Endothelial cell of coronary artery (primary cell): ENCODE measurements around the gene MAD2L1. TPM values are rescaled to one million over a fixed set of nuclear protein-coding genes. Genes with fewer than 3 reads are reported as not detected.

Experiments
- total RNA-seq: library from RNA; depleted of rRNA; stranded (reverse); fragments of >200 nt; gene quantifications from 2 replicates; pipeline ENCODE4 v1.2.3, GENCODE V29; 2014

MAD2L1 gene
- 11.5 and 25.0 TPM in 2 replicates for total RNA-seq

DNA sequence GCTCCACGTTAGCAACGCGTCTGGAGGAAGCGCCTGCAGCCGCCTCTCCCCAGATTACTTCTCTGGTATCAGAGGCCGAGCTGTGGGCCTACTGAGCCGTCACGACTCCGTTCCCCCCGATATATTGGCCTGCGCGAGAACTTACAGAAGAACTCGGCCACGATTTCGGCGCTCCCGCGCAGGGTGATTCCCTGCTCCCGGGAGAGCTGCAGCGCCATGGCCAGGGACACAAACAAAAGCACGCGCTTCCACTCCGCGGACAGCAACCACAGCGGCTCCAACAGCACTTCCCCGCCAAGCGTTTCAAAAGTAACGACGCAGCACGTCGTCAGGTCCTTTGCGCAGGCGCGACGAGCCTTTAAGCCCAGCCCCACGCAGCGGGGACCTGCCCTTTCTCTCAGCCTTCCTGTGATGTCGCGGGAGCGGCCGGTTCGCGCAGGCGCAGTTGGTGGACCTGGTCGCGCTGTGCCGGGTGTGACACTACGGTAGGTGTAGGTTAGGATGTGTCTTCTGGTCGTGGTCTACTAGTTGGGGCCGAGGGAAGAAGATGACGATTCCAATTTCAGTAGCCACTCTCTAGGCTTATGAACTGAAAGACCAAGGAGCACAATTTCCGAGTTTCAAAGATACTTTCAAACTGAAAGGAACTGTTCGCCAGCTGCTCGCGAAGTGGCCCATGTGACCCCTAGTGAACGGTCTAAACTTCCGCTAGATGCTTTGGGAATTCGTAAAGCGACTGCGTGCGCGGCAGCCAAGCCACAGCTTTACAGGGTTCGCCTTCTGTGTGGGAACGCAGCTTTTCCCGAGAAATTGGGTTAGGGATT is at the start of gene MAD2L1:
Gene MAD2L1 (minus strand): TSS at position 332 of the 824 bp plus-strand sequence. CDS start 114 bp downstream, at position 218.

